ENCODE results near the gene CMIP.
A peak's percentile ranks its signal among the peaks of the same experiment; 100 is the strongest.

CMIP gene

GRCh38 chr16:81610144-81610842 lies 165.7 kb downstream of the CMIP start:
- no peak for DNase-seq

GRCh38 chr16:81610936-81611335 lies 166.3 kb downstream of the CMIP start:
- no peak for DNase-seq

- DNase-seq = no peak
Observed at GRCh38 chr16:81611721-81612120, 167.1 kb downstream of the CMIP start.

GRCh38 chr16:81612351-81613163 lies 167.9 kb downstream of the CMIP start:
- DNase-seq = no peak

- no peak for DNase-seq
Observed at GRCh38 chr16:81614171-81614570, 169.6 kb downstream of the CMIP start.

GRCh38 chr16:81614654-81615359 lies 170.2 kb downstream of the CMIP start:
- no peak for DNase-seq

- no peak for DNase-seq
Observed at GRCh38 chr16:81615411-81615810, 170.8 kb downstream of the CMIP start.

- DNase-seq = no peak
Observed at GRCh38 chr16:81615833-81616232, 171.2 kb downstream of the CMIP start.

- DNase-seq = peak; percentile 30 to 90 (median 55)
Observed at GRCh38 chr16:81616321-81617020, 171.9 kb downstream of the CMIP start.

- no peak for DNase-seq
Observed at GRCh38 chr16:81617021-81617346, 172.4 kb downstream of the CMIP start.

GRCh38 chr16:81618187-81618586 lies 173.6 kb downstream of the CMIP start:
- no peak for DNase-seq

- DNase-seq = no peak
Observed at GRCh38 chr16:81618661-81619060, 174.1 kb downstream of the CMIP start.

GRCh38 chr16:81620029-81620428 lies 175.4 kb downstream of the CMIP start:
- no peak for DNase-seq

GRCh38 chr16:81620796-81621195 lies 176.2 kb downstream of the CMIP start:
- no peak for DNase-seq

GRCh38 chr16:81621496-81621895 lies 176.9 kb downstream of the CMIP start:
- no peak for DNase-seq

GRCh38 chr16:81623365-81624102 lies 178.9 kb downstream of the CMIP start:
- DNase-seq = peak in 4 of 5 donors; percentile 29 to 67 (median 37)

- DNase-seq = no peak
Observed at GRCh38 chr16:81624403-81624759, 179.8 kb downstream of the CMIP start.

GRCh38 chr16:81624760-81625543 lies 180.3 kb downstream of the CMIP start:
- DNase-seq = no peak

- no peak for DNase-seq
Observed at GRCh38 chr16:81625544-81626153, 181.0 kb downstream of the CMIP start.

GRCh38 chr16:81626181-81626674 lies 181.6 kb downstream of the CMIP start:
- DNase-seq = peak in 1 of 5 donors; percentile 58

GRCh38 chr16:81627024-81627423 lies 182.4 kb downstream of the CMIP start:
- DNase-seq = no peak

All from T-helper 1 cell (primary cell).